GM19043 (cell line): ENCODE results near the gene RBM23.

ENCODE experiments used
- ATAC-seq: cut with Tn5 transposase; IDR thresholded peaks from one replicate; pipeline ENCODE4 v1.9.1; 2021; ENCODE audit warnings: low read depth; ENCODE audit not compliant: unreplicated experiment

Gene RBM23

GRCh38 chr14:22845821-22846625, 72.9 kb downstream of the RBM23 start:
- no peak for ATAC-seq

- ATAC-seq, result no peak
Observed at GRCh38 chr14:22845103-22845394, 73.9 kb downstream of the RBM23 start.

DNA sequence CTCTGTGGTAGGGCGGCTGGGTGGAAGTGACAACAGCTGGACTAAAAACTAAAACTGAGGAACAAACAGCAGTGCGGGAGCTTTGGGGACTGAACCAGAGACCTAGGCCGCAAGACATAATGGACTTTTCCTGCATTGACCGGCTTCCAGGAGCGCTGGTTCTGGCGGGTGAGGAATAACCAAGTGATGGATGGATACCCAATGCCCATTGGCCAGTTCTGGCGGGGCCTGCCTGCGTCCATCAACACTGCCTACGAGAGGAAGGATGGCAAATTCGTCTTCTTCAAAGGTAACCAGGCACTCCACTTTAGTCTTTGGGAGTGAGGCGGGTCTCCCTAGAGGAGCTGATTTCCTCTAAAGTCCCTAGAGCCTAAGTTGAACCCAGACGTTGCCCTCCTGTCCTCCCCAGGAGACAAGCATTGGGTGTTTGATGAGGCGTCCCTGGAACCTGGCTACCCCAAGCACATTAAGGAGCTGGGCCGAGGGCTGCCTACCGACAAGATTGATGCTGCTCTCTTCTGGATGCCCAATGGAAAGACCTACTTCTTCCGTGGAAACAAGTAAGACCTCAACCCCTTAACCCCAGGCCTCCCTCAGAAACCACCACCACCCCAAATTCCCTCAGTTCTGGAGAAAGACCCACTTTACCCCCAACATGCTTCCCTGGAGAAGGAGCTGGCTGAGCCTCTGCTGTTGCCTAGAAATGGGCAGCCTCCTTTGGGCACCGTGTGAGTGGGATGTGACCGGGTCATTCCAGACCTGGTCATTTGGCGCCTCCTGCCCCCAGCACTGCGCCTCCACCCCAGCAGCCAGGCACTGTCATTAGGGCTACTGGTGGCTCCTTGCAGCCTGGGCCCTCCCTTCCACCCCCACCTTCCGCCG, 74.5 kb downstream of the RBM23 start:
- ATAC-seq, result no peak
